HCT116 (cell line): ENCODE measurements around the gene RNF130.

Source experiments
- CTCF ChIP-seq, 3 experiments: fragments of 200-600 bp in 1 of 3; sonication (generic) in 1 of 3; IDR thresholded peaks in 2 of 3; conservative IDR thresholded peaks in 1 of 3; 2 replicates each; pipeline ENCODE4 v1.5.1; 2012 to 2017; ENCODE audit warnings: low read depth in 2 of 3, low read length in 2 of 3, antibody characterized with exemption in 1 of 3, borderline replicate concordance in 1 of 3, control low read depth in 1 of 3, mild to moderate bottlenecking in 1 of 3, mixed read lengths in 1 of 3, mixed run types in 1 of 3, moderate library complexity in 1 of 3; ENCODE audit not compliant: insufficient read depth in 1 of 3
- EGR1 ChIP-seq: IDR thresholded peaks from 2 replicates; pipeline ENCODE4 v1.6.1; 2012; ENCODE audit warnings: low read depth
- POLR2A ChIP-seq: IDR thresholded peaks from 2 replicates; pipeline ENCODE4 v1.7.0; 2011; ENCODE audit warnings: borderline replicate concordance; ENCODE audit not compliant: insufficient read depth, insufficient read length; ENCODE audit errors: extremely low read depth
- REST ChIP-seq: IDR thresholded peaks from 2 replicates; pipeline ENCODE4 v1.6.1; 2012; ENCODE audit warnings: low read depth
- SRF ChIP-seq: IDR thresholded peaks from 2 replicates; pipeline ENCODE4 v1.6.1; 2012; ENCODE audit warnings: low read depth
- ZBTB33 ChIP-seq: IDR thresholded peaks from 2 replicates; pipeline ENCODE4 v1.6.1; 2011; ENCODE audit warnings: mild to moderate bottlenecking, low read length, moderate library complexity; ENCODE audit not compliant: insufficient replicate concordance; ENCODE audit errors: extremely low read depth
- TF ChIP-seq, protein P1 (sequence below): IDR thresholded peaks from 2 replicates; pipeline ENCODE4 v1.6.1; 2012

- TF ChIP-seq CTCF (IDR thresholded peaks at IDR 0.05 in 2 of 3, conservative IDR thresholded peaks at IDR 0.05 in 1 of 3; ENCODE audit: borderline replicate concordance in 1 of 3, insufficient read depth in 1 of 3, low read depth in 2 of 3, low read length in 2 of 3) (0 out of 6 replicates have a peak, but pooled peaks of 1 of the 3 experiments have one; percentile 7), ZBTB33 (no peak), POLR2A (no peak), REST (no peak), SRF (no peak), EGR1 (no peak)
- TF ChIP-seq, protein P1, sequence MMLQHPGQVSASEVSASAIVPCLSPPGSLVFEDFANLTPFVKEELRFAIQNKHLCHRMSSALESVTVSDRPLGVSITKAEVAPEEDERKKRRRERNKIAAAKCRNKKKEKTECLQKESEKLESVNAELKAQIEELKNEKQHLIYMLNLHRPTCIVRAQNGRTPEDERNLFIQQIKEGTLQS, result no peak
Observed at GRCh38 chr5:180097163-180097894, 25.8 kb upstream of the RNF130 start.
